Tibial nerve (tissue), 4 donors: Measurements from ENCODE around the gene MATK. TPM values are rescaled to one million over a fixed set of nuclear protein-coding genes. Genes with fewer than 3 reads are reported as not detected.

Experiments used
- DNase-seq, 2 donors: peaks; one replicate each; pipeline ENCODE4 v3.0.0-alpha.2; 2019; ENCODE audit warnings: low spot score in 2 of 2
- H3K27ac ChIP-seq, 4 donors: fragments of 200-600 bp; sonication (generic) in 3 of 4; one replicate each; pipeline ENCODE4 v1.5.1; 2017 to 2019; ENCODE audit warnings: mild to moderate bottlenecking in 1 of 4
- H3K27me3 ChIP-seq, 2 donors: fragments of 200-600 bp; sonication (generic) in 1 of 2; one replicate each; pipeline versions ENCODE4 v1.5.1 to v1.6.0; 2017 to 2019
- H3K36me3 ChIP-seq, 3 donors: fragments of 200-600 bp; sonication (generic); one replicate each; pipeline ENCODE4 v1.5.1; 2018 to 2019
- H3K4me1 ChIP-seq, 4 donors: fragments of 200-600 bp; sonication (generic) in 3 of 4; one replicate each; pipeline ENCODE4 v1.5.1; 2017 to 2019
- H3K4me3 ChIP-seq, 4 donors: fragments of 200-600 bp; sonication (generic) in 3 of 4; one replicate each; pipeline ENCODE4 v1.5.1; 2017 to 2019; ENCODE audit warnings: mild to moderate bottlenecking in 1 of 4, moderate library complexity in 1 of 4
- H3K9me3 ChIP-seq, 4 donors: fragments of 200-600 bp; sonication (generic) in 3 of 4; one replicate each; pipeline ENCODE4 v1.5.1; 2017 to 2019
- EP300 ChIP-seq, 2 donors: sonication (generic); formaldehyde crosslinking; IDR thresholded peaks; one replicate each; pipeline ENCODE4 v1.6.1; 2017; ENCODE audit warnings: antibody characterized with exemption in 2 of 2, mild to moderate bottlenecking in 1 of 2
- POLR2A ChIP-seq, 2 donors: fragments of 450-650 bp; IDR thresholded peaks; one replicate each; pipeline ENCODE4 v1.6.1; 2017; ENCODE audit warnings: antibody characterized with exemption in 2 of 2, mild to moderate bottlenecking in 2 of 2, moderate library complexity in 2 of 2
- WGBS, 2 donors: methylation state at CpG; one replicate each; pipeline ENCODE4 v1.1.5; 2018; 5-methylcytosine and 5-hydroxymethylcytosine counted together
- total RNA-seq, 4 donors: library from RNA; depleted of rRNA; stranded (reverse); fragments of >200 nt; gene quantifications; one replicate each; pipeline ENCODE4 v1.1.0, GENCODE V29; 2016
- TF ChIP-seq, protein P1 (sequence below), 5 experiments: fragments of 200-600 bp in 3 of 5; fragments of 450-650 bp in 2 of 5; sonication (generic) in 3 of 5; IDR thresholded peaks; one replicate each; pipeline ENCODE4 v1.5.1; 2016 to 2019; ENCODE audit warnings: antibody characterized with exemption in 5 of 5, mild to moderate bottlenecking in 3 of 5, moderate library complexity in 2 of 5

The MATK gene
- total RNA-seq, 4 donors from 2014 or later, result 0.78 to 2.9 (median 2.1) TPM

DNA sequence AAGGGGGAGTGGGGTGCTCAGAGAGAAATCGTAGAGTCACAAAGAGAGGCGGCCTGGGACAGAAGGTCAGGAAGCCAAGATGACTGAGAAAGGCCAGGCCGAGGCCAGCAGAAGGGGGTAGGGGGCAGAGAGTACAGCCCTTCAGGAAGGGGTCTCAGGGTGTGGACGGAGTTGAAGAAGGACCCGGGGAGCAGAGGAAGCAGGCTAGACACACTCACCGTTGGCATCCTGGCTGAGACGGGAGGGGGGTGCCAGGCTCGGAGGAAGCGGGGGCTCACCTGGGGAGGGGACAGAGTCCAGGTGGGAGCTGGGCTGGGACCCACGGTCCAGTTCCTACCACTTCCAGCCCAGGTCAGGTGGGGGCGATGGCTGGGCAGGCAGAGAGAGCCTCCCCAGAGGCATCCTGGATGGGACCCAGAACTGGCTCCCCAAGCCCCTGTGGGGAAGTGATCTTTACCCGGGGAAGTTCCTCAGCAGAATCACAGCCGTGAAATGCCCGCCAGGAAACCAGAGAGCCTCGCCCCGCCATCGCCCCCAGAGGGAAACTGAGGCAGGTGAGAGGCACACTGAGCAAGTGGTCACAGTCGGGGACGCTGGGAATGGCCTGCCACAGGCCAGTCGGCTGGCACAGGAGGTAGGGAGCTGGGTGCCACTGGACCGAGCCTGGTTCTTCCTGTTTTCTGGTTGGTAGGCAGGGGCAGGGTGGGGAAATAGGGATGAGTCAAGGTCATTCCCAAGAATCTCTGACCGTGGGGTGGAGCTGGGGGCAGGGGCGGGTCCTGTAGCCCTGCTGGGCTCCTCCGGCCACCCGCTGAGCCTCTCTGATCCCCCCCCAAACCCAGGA, 1.4 kb downstream of the MATK start:
- no peak overlapping the region for H3K27ac ChIP-seq
- no peak for TF ChIP-seq POLR2A (IDR thresholded peaks at IDR 0.05)
- TF ChIP-seq, protein P1, sequence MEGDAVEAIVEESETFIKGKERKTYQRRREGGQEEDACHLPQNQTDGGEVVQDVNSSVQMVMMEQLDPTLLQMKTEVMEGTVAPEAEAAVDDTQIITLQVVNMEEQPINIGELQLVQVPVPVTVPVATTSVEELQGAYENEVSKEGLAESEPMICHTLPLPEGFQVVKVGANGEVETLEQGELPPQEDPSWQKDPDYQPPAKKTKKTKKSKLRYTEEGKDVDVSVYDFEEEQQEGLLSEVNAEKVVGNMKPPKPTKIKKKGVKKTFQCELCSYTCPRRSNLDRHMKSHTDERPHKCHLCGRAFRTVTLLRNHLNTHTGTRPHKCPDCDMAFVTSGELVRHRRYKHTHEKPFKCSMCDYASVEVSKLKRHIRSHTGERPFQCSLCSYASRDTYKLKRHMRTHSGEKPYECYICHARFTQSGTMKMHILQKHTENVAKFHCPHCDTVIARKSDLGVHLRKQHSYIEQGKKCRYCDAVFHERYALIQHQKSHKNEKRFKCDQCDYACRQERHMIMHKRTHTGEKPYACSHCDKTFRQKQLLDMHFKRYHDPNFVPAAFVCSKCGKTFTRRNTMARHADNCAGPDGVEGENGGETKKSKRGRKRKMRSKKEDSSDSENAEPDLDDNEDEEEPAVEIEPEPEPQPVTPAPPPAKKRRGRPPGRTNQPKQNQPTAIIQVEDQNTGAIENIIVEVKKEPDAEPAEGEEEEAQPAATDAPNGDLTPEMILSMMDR (IDR thresholded peaks at IDR 0.05), result no peak
- TF ChIP-seq EP300 (IDR thresholded peaks at IDR 0.05), result no peak
- WGBS, 2 donors, result 18 to 24% methylated on average over 18 to 25 of the region's 25 CpGs
- peak overlapping the region in 1 of 4 donors; percentile 35 for H3K4me3 ChIP-seq
- H3K36me3 ChIP-seq, result no peaks in the 10 kb centered on the region
- peaks cover 3 to 33% (median 13%) of the 10 kb centered on the region in 4 donors for H3K9me3 ChIP-seq
- peaks cover 0 to 37% of the 10 kb centered on the region in 2 donors for H3K27me3 ChIP-seq
- H3K4me1 ChIP-seq, result peaks cover 0 to 14% (median 0%) of the 10 kb centered on the region in 4 donors
- no peak for DNase-seq

DNA sequence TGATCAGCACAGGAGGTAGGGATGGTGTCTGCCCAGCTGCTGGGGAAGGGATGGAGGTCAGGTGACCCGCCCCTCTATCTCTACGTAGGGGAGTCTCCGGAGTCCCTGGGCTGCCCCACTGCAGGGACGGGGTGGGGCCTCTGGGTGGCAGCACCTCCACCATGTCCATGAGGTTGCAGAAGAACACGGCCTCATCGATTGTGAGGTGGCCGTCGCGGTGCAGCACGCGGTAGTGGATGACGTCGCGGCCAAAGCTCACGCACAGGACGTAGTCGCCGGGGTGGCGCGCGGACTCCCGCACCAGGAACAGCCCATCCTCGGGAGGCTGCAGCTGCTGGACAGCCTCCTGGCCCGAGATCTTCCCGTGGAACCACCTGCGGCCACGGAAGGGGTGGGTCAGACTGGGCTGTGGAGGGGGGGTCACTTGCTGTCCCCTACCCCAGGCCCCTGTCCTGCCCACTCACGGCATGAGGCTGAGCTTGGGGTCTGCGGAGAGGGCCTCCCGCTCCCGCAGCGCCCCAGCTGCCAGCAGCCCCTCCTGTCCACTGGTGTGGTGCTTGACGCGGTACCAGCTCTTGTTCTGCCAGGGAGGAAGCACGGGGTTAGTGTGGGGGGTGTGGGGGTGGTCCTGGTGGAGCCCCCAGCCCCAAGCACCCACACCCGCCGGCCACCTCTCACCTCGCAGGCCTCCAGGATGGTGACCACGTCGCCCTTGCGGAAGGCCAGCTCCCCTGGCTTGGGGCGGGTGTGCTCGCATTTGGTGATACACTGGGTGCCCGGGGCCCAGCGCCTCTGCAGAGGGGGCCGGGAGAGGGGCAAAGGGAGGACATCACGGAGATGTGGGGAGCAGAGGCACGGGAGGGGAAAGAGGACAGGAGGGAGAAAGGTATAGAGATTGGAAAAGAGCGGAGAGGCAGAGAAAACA, 2.3 kb downstream of the MATK start:
- Histone ChIP-seq H3K36me3 (no peaks in the 10 kb centered on the region), H3K9me3 (peaks cover 3 to 37% (median 13%) of the 10 kb centered on the region in 4 donors), H3K4me1 (peaks cover 0 to 14% (median 0%) of the 10 kb centered on the region in 4 donors), H3K27me3 (peaks cover 0 to 37% of the 10 kb centered on the region in 2 donors), H3K27ac (no peak overlapping the region), H3K4me3 (no peak overlapping the region)
- 68 to 78% methylated on average over 31 to 37 of the region's 49 CpGs for WGBS, 2 donors
- DNase-seq, result no peak
- TF ChIP-seq POLR2A (IDR thresholded peaks at IDR 0.05), result no peak

GRCh38 chr19:3782903-3783302, 3.3 kb downstream of the MATK start:
- H3K36me3 ChIP-seq, result no peaks in the 10 kb centered on the region
- H3K27me3 ChIP-seq, result peaks cover 0 to 37% of the 10 kb centered on the region in 2 donors
- H3K27ac ChIP-seq, result no peak overlapping the region
- TF ChIP-seq, protein P1 (IDR thresholded peaks at IDR 0.05), result no peak
- no peak for TF ChIP-seq EP300 (IDR thresholded peaks at IDR 0.05)
- no peak for TF ChIP-seq POLR2A (IDR thresholded peaks at IDR 0.05)
- no peak for DNase-seq
- peaks cover 3 to 37% (median 13%) of the 10 kb centered on the region in 4 donors for H3K9me3 ChIP-seq
- peaks cover 0 to 14% (median 0%) of the 10 kb centered on the region in 4 donors for H3K4me1 ChIP-seq
- H3K4me3 ChIP-seq, result no peak overlapping the region
- 89 to 93% methylated on average over 9 to 12 of the region's 13 CpGs for WGBS, 2 donors

GRCh38 chr19:3782330-3782729, 3.9 kb downstream of the MATK start:
- no peak for DNase-seq
- Histone ChIP-seq H3K27me3 (peaks cover 0 to 37% of the 10 kb centered on the region in 2 donors), H3K36me3 (no peaks in the 10 kb centered on the region), H3K27ac (no peak overlapping the region), H3K4me3 (no peak overlapping the region), H3K9me3 (peaks cover 3 to 37% (median 13%) of the 10 kb centered on the region in 4 donors), H3K4me1 (peaks cover 0 to 14% (median 0%) of the 10 kb centered on the region in 4 donors)
- WGBS, 2 donors, result 93 to 94% methylated on average over 1 of the region's 1 CpG
- TF ChIP-seq EP300 (IDR thresholded peaks at IDR 0.05) (no peak), POLR2A (IDR thresholded peaks at IDR 0.05) (no peak)
- TF ChIP-seq, protein P1 (IDR thresholded peaks at IDR 0.05), result no peak

GRCh38 chr19:3781603-3782002, 4.6 kb downstream of the MATK start:
- H3K9me3 ChIP-seq, result peaks cover 3 to 37% (median 13%) of the 10 kb centered on the region in 4 donors
- DNase-seq, result no peak
- H3K27me3 ChIP-seq, result peaks cover 0 to 37% of the 10 kb centered on the region in 2 donors
- no peaks in the 10 kb centered on the region for H3K36me3 ChIP-seq
- H3K4me3 ChIP-seq, result no peak overlapping the region
- peaks cover 0 to 14% (median 0%) of the 10 kb centered on the region in 4 donors for H3K4me1 ChIP-seq
- TF ChIP-seq POLR2A (IDR thresholded peaks at IDR 0.05) (no peak), EP300 (IDR thresholded peaks at IDR 0.05) (no peak)
- TF ChIP-seq, protein P1 (IDR thresholded peaks at IDR 0.05), result no peak
- WGBS, 2 donors, result 82 to 94% methylated on average over 2 of the region's 2 CpGs
- no peak overlapping the region for H3K27ac ChIP-seq
